GM10847 (cell line): ENCODE measurements around the gene MYMX.

Experiments
- POLR2A ChIP-seq: IDR thresholded peaks from 2 replicates; pipeline ENCODE4 v1.6.1; 2011; ENCODE audit not compliant: insufficient read length; ENCODE audit errors: extremely low read depth

The MYMX gene

GRCh38 chr6:44202332-44202971 is 14.3 kb upstream of the MYMX start:
- TF ChIP-seq POLR2A = no peak

GRCh38 chr6:44202972-44203750 is 13.6 kb upstream of the MYMX start:
- TF ChIP-seq POLR2A = no peak

- no peak for TF ChIP-seq POLR2A
Measured at GRCh38 chr6:44203955-44204354, 12.8 kb upstream of the MYMX start.

- no peak for TF ChIP-seq POLR2A
Measured at GRCh38 chr6:44207966-44208365, 8.8 kb upstream of the MYMX start.

GRCh38 chr6:44211284-44211683 is 5.4 kb upstream of the MYMX start:
- no peak for TF ChIP-seq POLR2A

- no peak for TF ChIP-seq POLR2A
Measured at GRCh38 chr6:44214307-44214706, 2.4 kb upstream of the MYMX start.

- no peak for TF ChIP-seq POLR2A
Measured at GRCh38 chr6:44217332-44218143, 812 bp downstream of the MYMX start.

GRCh38 chr6:44219053-44219814 is 2.5 kb downstream of the MYMX start:
- peak; percentile 51 for TF ChIP-seq POLR2A

GRCh38 chr6:44219815-44220784 is 3.4 kb downstream of the MYMX start:
- TF ChIP-seq POLR2A = no peak

- TF ChIP-seq POLR2A = no peak
Measured at GRCh38 chr6:44220913-44221290, 4.2 kb downstream of the MYMX start.

GRCh38 chr6:44221291-44221960 is 4.7 kb downstream of the MYMX start:
- no peak for TF ChIP-seq POLR2A

GRCh38 chr6:44221961-44222335 is 5.2 kb downstream of the MYMX start:
- no peak for TF ChIP-seq POLR2A

- no peak for TF ChIP-seq POLR2A
Measured at GRCh38 chr6:44222486-44223318, 6.0 kb downstream of the MYMX start.
